HPDE6-E6E7 (cell line): ENCODE data around the gene MS4A4E.
"Not testable (repeated sequence)": the region's sequence is repeated elsewhere in the genome, so short reads cannot be mapped to it uniquely, and the experiment has no call there.

Source experiments
- DNase-seq: peaks from one replicate; pipeline ENCODE4 v3.0.0; 2011; ENCODE audit warnings: missing footprints; ENCODE audit errors: extremely low spot score

Gene MS4A4E

GRCh38 chr11:60175860-60176275, 67.1 kb downstream of the MS4A4E start:
- no peak for DNase-seq

GRCh38 chr11:60172011-60172410, 70.9 kb downstream of the MS4A4E start:
- DNase-seq, result no peak

- no peak for DNase-seq
Observed at GRCh38 chr11:60170566-60170965, 72.4 kb downstream of the MS4A4E start.

- peak; percentile 49 for DNase-seq
Observed at GRCh38 chr11:60169264-60169915, 73.5 kb downstream of the MS4A4E start.

GRCh38 chr11:60168306-60168705, 74.6 kb downstream of the MS4A4E start:
- no peak for DNase-seq

- DNase-seq, result no peak
Observed at GRCh38 chr11:60165951-60166350, 77.0 kb downstream of the MS4A4E start.

GRCh38 chr11:60165538-60165937, 77.4 kb downstream of the MS4A4E start:
- DNase-seq, result no peak

- DNase-seq, result no peak
Observed at GRCh38 chr11:60164550-60165075, 78.3 kb downstream of the MS4A4E start.

- no peak for DNase-seq
Observed at GRCh38 chr11:60161766-60162165, 81.2 kb downstream of the MS4A4E start.

GRCh38 chr11:60161107-60161506, 81.8 kb downstream of the MS4A4E start:
- no peak for DNase-seq

GRCh38 chr11:60159868-60160267, 83.1 kb downstream of the MS4A4E start:
- no peak for DNase-seq

- DNase-seq, result no peak
Observed at GRCh38 chr11:60159284-60159683, 83.7 kb downstream of the MS4A4E start.

- DNase-seq, result no peak
Observed at GRCh38 chr11:60158636-60159035, 84.3 kb downstream of the MS4A4E start.

- no peak for DNase-seq
Observed at GRCh38 chr11:60155931-60156330, 87.0 kb downstream of the MS4A4E start.

GRCh38 chr11:60152727-60153126, 90.2 kb downstream of the MS4A4E start:
- DNase-seq, result not testable (repeated sequence)

- no peak for DNase-seq
Observed at GRCh38 chr11:60150279-60150678, 92.7 kb downstream of the MS4A4E start.
